Caco-2 (cell line): ENCODE measurements around the gene F12. TPM values are rescaled to one million over a fixed set of nuclear protein-coding genes. Genes with fewer than 3 reads are reported as not detected.

Experiments used
- BruUV-seq: library from RNA; stranded (reverse); fragments of 400-500 nt; replicated peaks from 2 replicates; lab custom pipeline; 2021; lab: Mats Ljungman, UMichigan
- CTCF ChIA-PET: fragments of 300-600 bp; sonication (Branson Sonifier 250); formaldehyde crosslinking; loops from one replicate; lab custom pipeline; 2022; ENCODE audit warnings: antibody characterized with exemption; lab: Charles Lee
- POLR2A ChIA-PET: fragments of 300-600 bp; sonication (Branson Sonifier 250); formaldehyde crosslinking; loops from one replicate; lab custom pipeline; 2022; ENCODE audit warnings: antibody characterized with exemption; lab: Charles Lee
- DNase-seq, 2 experiments: peaks; one replicate each; pipeline versions ENCODE4 v3.0.0 to v3.0.0-alpha.2; 2020 to 2022
- H3K27me3 ChIP-seq: replicated peaks from 2 replicates; pipeline ENCODE4 v1.6.0; 2011; ENCODE audit warnings: low read length; ENCODE audit not compliant: control insufficient read depth, insufficient read depth
- H3K36me3 ChIP-seq: 2 replicates; pipeline ENCODE4 v1.5.1; 2011; ENCODE audit warnings: low read length; ENCODE audit not compliant: control insufficient read depth, insufficient read depth
- H3K4me1 ChIP-seq: fragments of 250-450 bp; sonication (Bioruptor Pico); 2 replicates; pipeline ENCODE4 v1.5.1; 2020; ENCODE audit warnings: mild to moderate bottlenecking
- H3K4me3 ChIP-seq: 2 replicates; pipeline ENCODE4 v1.5.1; 2011; ENCODE audit warnings: low read depth, mild to moderate bottlenecking, control low read depth, low read length
- H3K9me3 ChIP-seq: fragments of 250-450 bp; sonication (Bioruptor Pico); 2 replicates; pipeline ENCODE4 v1.5.1; 2020; ENCODE audit warnings: mild to moderate bottlenecking, moderate library complexity
- H3K27ac Mint-ChIP-seq: one replicate; pipeline ENCODE4 v1.8.0; 2022; ENCODE audit warnings: mixed read lengths; ENCODE audit not compliant: unreplicated experiment
- H3K27me3 Mint-ChIP-seq: one replicate; pipeline ENCODE4 v1.8.0; 2022; ENCODE audit warnings: mixed read lengths; ENCODE audit not compliant: insufficient read depth, unreplicated experiment
- H3K36me3 Mint-ChIP-seq: one replicate; pipeline ENCODE4 v1.8.0; 2022; ENCODE audit warnings: mild to moderate bottlenecking, mixed read lengths; ENCODE audit not compliant: insufficient read depth, unreplicated experiment
- H3K4me1 Mint-ChIP-seq: one replicate; pipeline ENCODE4 v1.8.0; 2022; ENCODE audit warnings: low read depth, mixed read lengths; ENCODE audit not compliant: unreplicated experiment
- H3K4me3 Mint-ChIP-seq: one replicate; pipeline ENCODE4 v1.8.0; 2022; ENCODE audit warnings: mild to moderate bottlenecking, moderate library complexity, mixed read lengths; ENCODE audit not compliant: unreplicated experiment
- H3K9me3 Mint-ChIP-seq: one replicate; pipeline ENCODE4 v1.8.0; 2022; ENCODE audit warnings: mixed read lengths; ENCODE audit not compliant: unreplicated experiment
- CTCF ChIP-seq, 2 experiments: fragments of 200-600 bp in 1 of 2; IDR thresholded peaks; 1 replicate in 1 of 2; 2 replicates in 1 of 2; pipeline versions ENCODE4 v1.5.1 to v1.8.0; 2011 to 2022; ENCODE audit warnings: antibody characterized with exemption in 1 of 2, control low read depth in 1 of 2, inconsistent platforms in 1 of 2, low read depth in 1 of 2, low read length in 1 of 2, mild to moderate bottlenecking in 1 of 2, moderate library complexity in 1 of 2; ENCODE audit not compliant: insufficient read depth in 1 of 2, severe bottlenecking in 1 of 2, unreplicated experiment in 1 of 2
- intact Hi-C: fragments of 100-400 bp; cut with micrococcal nuclease; formaldehyde crosslinking; loops from one replicate; pipeline ENCODE4 v1.10.0; 2022; ENCODE audit not compliant: unreplicated experiment
- total RNA-seq: library from RNA; stranded (reverse); gene quantifications from 2 replicates; pipeline ENCODE4 v1.2.3, GENCODE V29; 2022

F12 gene
- total RNA-seq, 1 experiment from 2014 or later, result 13.3 TPM

DNA sequence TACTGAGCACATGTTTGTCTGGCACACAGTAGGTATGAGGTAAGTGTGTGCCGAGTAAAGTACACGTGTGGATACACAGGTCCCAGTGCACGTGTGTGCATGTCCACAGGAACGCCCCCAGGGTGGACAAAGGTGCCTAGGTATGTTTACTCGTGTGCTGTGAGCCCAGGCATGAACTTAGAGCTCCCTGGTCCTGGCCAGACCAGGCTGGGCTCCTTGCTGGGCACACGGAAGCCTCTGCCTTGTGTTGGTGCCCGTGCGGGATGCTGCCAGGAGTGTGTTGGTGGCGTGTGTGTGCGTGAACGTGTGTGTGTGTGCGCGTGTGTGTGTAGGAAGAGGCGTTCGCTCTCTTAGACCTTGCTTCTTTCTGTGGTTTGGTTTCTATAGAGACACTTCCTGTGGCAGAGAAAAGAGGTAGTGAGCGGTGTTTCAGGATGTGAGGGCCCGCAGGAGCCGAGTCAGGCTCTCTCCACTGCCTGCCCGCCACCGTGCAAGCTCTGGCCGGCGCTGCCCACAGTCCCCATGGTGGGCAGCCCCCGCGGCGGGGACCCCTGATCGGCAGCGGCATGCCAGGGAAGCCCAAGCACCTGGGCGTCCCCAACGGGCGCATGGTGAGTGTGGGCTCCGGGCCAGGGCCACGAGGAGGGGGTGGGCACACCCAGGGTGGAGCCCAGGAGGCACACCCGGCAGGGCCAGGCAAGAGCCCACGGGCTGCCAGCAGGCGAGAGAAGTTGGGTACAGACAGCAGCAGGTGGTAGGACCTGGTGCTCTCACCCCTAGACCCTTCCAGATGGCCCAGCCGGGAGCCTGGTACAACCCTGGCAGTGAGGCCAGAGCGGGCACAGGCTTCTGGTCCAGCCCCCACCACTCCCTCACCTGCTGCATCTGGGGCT, 51.7 kb downstream of the F12 start, which contains the start of gene RGS14:
RGS14 (plus strand) TSS at position 466 of the 893 bp plus-strand sequence; CDS start at position 567, 101 bp downstream.
- Mint-ChIP-seq H3K4me3 (no peak within 1 kb of the TSS), H3K27ac (no peak within 1 kb of the TSS), H3K4me1 (peaks cover 14% of the 10 kb centered on the region), H3K27me3 (no peaks in the 10 kb centered on the region), H3K36me3 (no peaks in the 10 kb centered on the region), H3K9me3 (peaks cover 15% of the 10 kb centered on the region)
- Histone ChIP-seq H3K36me3 (no peaks in the 10 kb centered on the region), H3K4me3 (no peak within 1 kb of the TSS), H3K27me3 (no peaks in the 10 kb centered on the region), H3K4me1 (no peaks in the 10 kb centered on the region), H3K9me3 (no peaks in the 10 kb centered on the region)
- no peak for DNase-seq
- ChIA-PET POLR2A (no interaction called here), CTCF (no interaction called here)
- intact Hi-C loops, result no loop called here
- TF ChIP-seq CTCF (IDR thresholded peaks at IDR 0.05; ENCODE audit: insufficient read depth in 1 of 2, low read depth in 1 of 2, low read length in 1 of 2, severe bottlenecking in 1 of 2, unreplicated experiment in 1 of 2), result no peak
- BruUV-seq, result no TSS peak

- H3K27ac Mint-ChIP-seq, result no peak overlapping the region
- H3K36me3 ChIP-seq, result no peaks in the 10 kb centered on the region
- BruUV-seq, result no TSS peak
- intact Hi-C loops, result no loop called here
- peaks cover 2% of the 10 kb centered on the region for H3K36me3 Mint-ChIP-seq
- peaks cover 9% of the 10 kb centered on the region for H3K4me1 Mint-ChIP-seq
- no peak for TF ChIP-seq CTCF (IDR thresholded peaks at IDR 0.05; ENCODE audit: insufficient read depth in 1 of 2, low read depth in 1 of 2, low read length in 1 of 2, severe bottlenecking in 1 of 2, unreplicated experiment in 1 of 2)
- ChIA-PET CTCF (interaction anchor here (1.4 kb wide), 1 partner anchor 14 kb away, joined by 9 read pairs; no protein-coding TSS in a partner anchor), POLR2A (no interaction called here)
- no peaks in the 10 kb centered on the region for H3K9me3 ChIP-seq
- H3K4me3 Mint-ChIP-seq, result no peak overlapping the region
- no peak overlapping the region for H3K4me3 ChIP-seq
- H3K4me1 ChIP-seq, result peaks cover 3% of the 10 kb centered on the region; the same call in 1 of the 2 replicates
- H3K9me3 Mint-ChIP-seq, result peaks cover 15% of the 10 kb centered on the region
- no peaks in the 10 kb centered on the region for H3K27me3 Mint-ChIP-seq
- DNase-seq, result no peak
- H3K27me3 ChIP-seq, result no peaks in the 10 kb centered on the region
Observed at GRCh38 chr5:177357146-177357458, 52.3 kb downstream of the F12 start.

- H3K4me1 ChIP-seq, result peaks cover 4% of the 10 kb centered on the region; the same call in 1 of the 2 replicates
- no peak for DNase-seq
- no peak overlapping the region for H3K4me3 Mint-ChIP-seq
- no peaks in the 10 kb centered on the region for H3K36me3 ChIP-seq
- no TSS peak for BruUV-seq
- H3K9me3 Mint-ChIP-seq, result peaks cover 15% of the 10 kb centered on the region
- H3K4me3 ChIP-seq, result no peak overlapping the region
- CTCF ChIA-PET, result interaction anchor here (0.7 to 1.4 kb wide), 2 partner anchors 14 to 270 kb away, joined by 5 to 9 read pairs; partner anchors contain the start of gene FGFR4
- H3K27me3 ChIP-seq, result no peaks in the 10 kb centered on the region
- H3K27me3 Mint-ChIP-seq, result no peaks in the 10 kb centered on the region
- no peak for TF ChIP-seq CTCF (IDR thresholded peaks at IDR 0.05; ENCODE audit: insufficient read depth in 1 of 2, low read depth in 1 of 2, low read length in 1 of 2, severe bottlenecking in 1 of 2, unreplicated experiment in 1 of 2)
- H3K4me1 Mint-ChIP-seq, result peaks cover 9% of the 10 kb centered on the region
- H3K9me3 ChIP-seq, result no peaks in the 10 kb centered on the region
- H3K36me3 Mint-ChIP-seq, result peaks cover 6% of the 10 kb centered on the region
- no peak overlapping the region for H3K27ac Mint-ChIP-seq
- POLR2A ChIA-PET, result no interaction called here
- intact Hi-C loops, result no loop called here
Observed at GRCh38 chr5:177356746-177357145, 52.6 kb downstream of the F12 start.
